ENCODE measurements around the gene MOB3A. TPM values are rescaled to one million over a fixed set of nuclear protein-coding genes. Genes with fewer than 3 reads are reported as not detected.

The MOB3A gene
- total RNA-seq, 2 donors from 2014 or later = 37.8 to 50.9 TPM

GRCh38 chr19:2047449-2048103, 48.5 kb downstream of the MOB3A start:
- H3K27ac ChIP-seq = peak overlapping the region in 1 of 2 donors; percentile 52
- no peaks in the 10 kb centered on the region for H3K9me3 ChIP-seq
- H3K4me3 ChIP-seq = peak overlapping the region; percentile 96
- no peaks in the 10 kb centered on the region for H3K27me3 ChIP-seq (replicated peaks; ENCODE audit: insufficient read depth)
- ATAC-seq (ENCODE audit: insufficient number of reproducible peaks, low FRiP score, low read depth) (no peak), DNase-seq (ENCODE audit: low spot score) (no peak)
- peaks cover 29% of the 10 kb centered on the region for H3K36me3 ChIP-seq
- H3K4me1 ChIP-seq (ENCODE audit: control insufficient read depth in 1 of 2, low read depth in 2 of 2) = peaks cover 35 to 80% of the 10 kb centered on the region in 2 donors
- no peak for TF ChIP-seq CTCF (IDR thresholded peaks at IDR 0.05)

GRCh38 chr19:2047076-2047448, 49.1 kb downstream of the MOB3A start:
- DNase-seq (ENCODE audit: low spot score) = no peak
- Histone ChIP-seq H3K27me3 (replicated peaks; ENCODE audit: insufficient read depth) (no peaks in the 10 kb centered on the region), H3K4me1 (ENCODE audit: control insufficient read depth in 1 of 2, low read depth in 2 of 2) (peaks cover 38 to 82% of the 10 kb centered on the region in 2 donors), H3K27ac (peak overlapping the region in 1 of 2 donors; percentile 52), H3K4me3 (peak overlapping the region; percentile 96), H3K9me3 (no peaks in the 10 kb centered on the region), H3K36me3 (peaks cover 29% of the 10 kb centered on the region)
- no peak for TF ChIP-seq CTCF (IDR thresholded peaks at IDR 0.05)
- no peak for ATAC-seq (ENCODE audit: insufficient number of reproducible peaks, low FRiP score, low read depth)

GRCh38 chr19:2046046-2046907, 49.8 kb downstream of the MOB3A start:
- DNase-seq (ENCODE audit: low spot score) (no peak), ATAC-seq (ENCODE audit: insufficient number of reproducible peaks, low FRiP score, low read depth) (no peak)
- peaks cover 43 to 80% of the 10 kb centered on the region in 2 donors for H3K4me1 ChIP-seq (ENCODE audit: control insufficient read depth in 1 of 2, low read depth in 2 of 2)
- H3K9me3 ChIP-seq = no peaks in the 10 kb centered on the region
- no peaks in the 10 kb centered on the region for H3K27me3 ChIP-seq (replicated peaks; ENCODE audit: insufficient read depth)
- no peak overlapping the region for H3K4me3 ChIP-seq
- no peak overlapping the region for H3K27ac ChIP-seq
- no peak for TF ChIP-seq CTCF (IDR thresholded peaks at IDR 0.05)
- peaks cover 33% of the 10 kb centered on the region for H3K36me3 ChIP-seq

- peaks cover 46 to 87% of the 10 kb centered on the region in 2 donors for H3K4me1 ChIP-seq (ENCODE audit: control insufficient read depth in 1 of 2, low read depth in 2 of 2)
- peaks cover 40% of the 10 kb centered on the region for H3K36me3 ChIP-seq
- ATAC-seq (ENCODE audit: insufficient number of reproducible peaks, low FRiP score, low read depth) (no peak), DNase-seq (ENCODE audit: low spot score) (no peak)
- no peak overlapping the region for H3K4me3 ChIP-seq
- H3K9me3 ChIP-seq = no peaks in the 10 kb centered on the region
- no peaks in the 10 kb centered on the region for H3K27me3 ChIP-seq (replicated peaks; ENCODE audit: insufficient read depth)
- no peak for TF ChIP-seq CTCF (IDR thresholded peaks at IDR 0.05)
- peak overlapping the region in 1 of 2 donors; percentile 14 for H3K27ac ChIP-seq
Measured at GRCh38 chr19:2045501-2046045, 50.6 kb downstream of the MOB3A start.
